Motor neuron (in vitro differentiated cells): ENCODE data around the gene FFAR2. TPM values are rescaled to one million over a fixed set of nuclear protein-coding genes. Genes with fewer than 3 reads are reported as not detected.

Experiments used
- ATAC-seq, 8 experiments: fragments of 200-7000 bp; cut with Tn5 transposase; replicated peaks in 6 of 8; 2 replicates each; pipeline ENCODE4 v1.8.0; 2021; ENCODE audit warnings: mild to moderate bottlenecking in 8 of 8, moderate library complexity in 8 of 8
- H3K27ac ChIP-seq, 2 donors: fragments of 250-450 bp; sonication (Bioruptor Pico); 2 replicates each; pipeline ENCODE4 v1.9.0; 2021; ENCODE audit warnings: antibody characterized with exemption in 2 of 2, mild to moderate bottlenecking in 2 of 2, moderate library complexity in 1 of 2
- H3K4me1 ChIP-seq, 2 donors: fragments of 250-450 bp; sonication (Bioruptor Pico); replicated peaks in 1 of 2; 2 replicates each; pipeline ENCODE4 v1.6.1; 2021; ENCODE audit warnings: antibody characterized with exemption in 2 of 2, mild to moderate bottlenecking in 2 of 2, moderate library complexity in 1 of 2
- H3K4me3 ChIP-seq, 5 donors: fragments of 250-450 bp; sonication (Bioruptor Pico); 2 replicates each; pipeline ENCODE4 v1.9.0; 2021; ENCODE audit warnings: antibody characterized with exemption in 5 of 5, mild to moderate bottlenecking in 5 of 5, moderate library complexity in 4 of 5
- WGBS, 10 experiments: fragments of 450-650 bp; shearing (Covaris generic); methylation state at CpG; one replicate each; pipeline ENCODE4 v1.0.0; 2022; 5-methylcytosine and 5-hydroxymethylcytosine counted together
- in situ Hi-C, 9 experiments: fragments of 400-800 bp; cut with MboI; loops; one replicate each; pipeline ENCODE4 v1.15.0; 2021; ENCODE audit warnings: low sequenced_read_pairs in 9 of 9, low pct_unique_long_range_greater_than_20kb in 2 of 9; ENCODE audit not compliant: unreplicated experiment in 9 of 9
- total RNA-seq, 8 experiments: library from RNA; unstranded; fragments of 300-600 nt; gene quantifications; 2 replicates each; pipeline versions ENCODE4 v1.2.3 to v1.2.4, GENCODE V29; 2022

Gene FFAR2
- total RNA-seq, 8 experiments from 2014 or later = 0.13 to 0.52 (median 0.14) TPM; not detected in 4

DNA sequence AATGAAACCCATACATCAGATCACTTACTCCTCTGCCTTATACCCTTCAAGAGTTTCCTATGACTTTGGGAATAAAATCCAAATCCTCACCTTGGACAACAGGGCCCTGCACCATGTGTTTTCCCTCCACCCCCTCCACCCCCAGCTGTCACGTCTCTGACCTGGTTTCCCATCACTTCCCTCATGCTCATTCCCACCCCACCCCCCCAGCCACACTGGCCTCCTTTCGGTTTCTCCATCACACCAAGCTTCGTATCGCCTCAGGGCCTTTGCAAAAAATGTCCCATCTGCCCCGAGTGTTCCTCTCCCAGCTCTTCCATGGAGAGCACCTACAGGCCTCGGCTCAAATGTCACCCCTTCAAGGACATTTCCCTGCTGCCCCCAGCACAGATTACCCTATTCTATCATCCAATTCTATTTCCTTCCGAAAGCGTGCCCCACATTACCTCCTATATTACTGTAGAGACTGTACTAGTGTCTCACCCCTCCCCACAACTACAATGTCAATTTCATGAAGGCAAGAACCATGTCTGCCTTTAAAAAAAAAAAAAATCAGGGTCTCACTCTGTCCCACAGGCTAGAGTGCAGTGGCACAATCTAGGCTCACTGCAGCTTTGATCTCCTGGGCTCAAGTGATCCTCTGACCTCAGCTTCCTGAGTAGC is 16.8 kb upstream of the FFAR2 start:
- Histone ChIP-seq H3K4me1 (no peaks in the 10 kb centered on the region), H3K27ac (no peak overlapping the region), H3K4me3 (no peak overlapping the region)
- in situ Hi-C loops = no loop called here
- no peak for ATAC-seq
- 20 to 100% (median 80%) methylated on average over 1 to 6 of the region's 8 CpGs; no CpG with 5 or more reads in 3 of the 10 experiments for WGBS, 10 experiments

DNA sequence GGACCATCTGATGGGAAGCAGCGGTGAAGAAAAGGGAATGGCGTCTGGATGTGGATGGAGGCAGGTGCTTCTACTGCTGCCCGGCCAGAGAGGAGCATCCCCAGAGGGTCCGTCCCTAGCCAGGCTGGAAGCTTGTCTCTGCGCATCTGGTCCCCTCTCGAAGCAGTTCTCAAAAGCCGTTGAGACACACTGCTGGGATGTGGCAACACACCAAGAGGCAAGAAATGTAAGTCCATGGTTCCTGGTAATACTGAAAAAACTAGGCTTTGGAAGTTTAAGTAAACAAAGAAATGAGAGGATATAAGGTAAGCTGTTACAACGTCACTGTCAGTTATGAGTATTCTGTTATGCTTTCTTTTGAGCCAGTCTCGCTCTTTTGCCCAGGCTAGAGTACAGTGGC is 15.1 kb upstream of the FFAR2 start:
- H3K4me1 ChIP-seq = no peaks in the 10 kb centered on the region
- in situ Hi-C loops = no loop called here
- no peak overlapping the region for H3K27ac ChIP-seq
- WGBS, 10 experiments = 36 to 100% (median 86%) methylated on average over 1 to 9 of the region's 9 CpGs; no CpG with 5 or more reads in 1 of the 10 experiments
- ATAC-seq = no peak
- H3K4me3 ChIP-seq = no peak overlapping the region

DNA sequence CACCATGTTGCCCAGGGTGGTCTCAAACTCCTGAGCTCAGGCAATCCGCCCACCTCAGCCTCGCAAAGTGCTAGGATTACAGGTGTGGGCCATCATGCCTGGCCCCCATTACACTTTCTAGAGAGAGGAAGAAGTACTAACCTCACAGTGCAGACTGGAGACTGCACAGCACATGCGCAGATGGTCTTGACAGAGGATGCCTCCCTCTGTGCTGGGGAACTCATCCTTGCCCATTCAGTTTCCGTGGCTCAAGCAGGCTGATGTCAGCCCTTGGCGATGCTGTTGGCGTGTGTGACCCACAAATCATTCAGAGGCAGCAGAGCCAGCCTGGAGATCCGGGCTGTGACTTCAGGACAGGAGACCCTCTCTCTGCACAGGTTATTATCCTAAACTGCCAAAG is 14.6 kb upstream of the FFAR2 start:
- H3K4me3 ChIP-seq = no peak overlapping the region
- no peak overlapping the region for H3K27ac ChIP-seq
- in situ Hi-C loops = no loop called here
- no peak for ATAC-seq
- 20 to 96% (median 72%) methylated on average over 1 to 5 of the region's 7 CpGs; no CpG with 5 or more reads in 4 of the 10 experiments for WGBS, 10 experiments
- no peaks in the 10 kb centered on the region for H3K4me1 ChIP-seq

DNA sequence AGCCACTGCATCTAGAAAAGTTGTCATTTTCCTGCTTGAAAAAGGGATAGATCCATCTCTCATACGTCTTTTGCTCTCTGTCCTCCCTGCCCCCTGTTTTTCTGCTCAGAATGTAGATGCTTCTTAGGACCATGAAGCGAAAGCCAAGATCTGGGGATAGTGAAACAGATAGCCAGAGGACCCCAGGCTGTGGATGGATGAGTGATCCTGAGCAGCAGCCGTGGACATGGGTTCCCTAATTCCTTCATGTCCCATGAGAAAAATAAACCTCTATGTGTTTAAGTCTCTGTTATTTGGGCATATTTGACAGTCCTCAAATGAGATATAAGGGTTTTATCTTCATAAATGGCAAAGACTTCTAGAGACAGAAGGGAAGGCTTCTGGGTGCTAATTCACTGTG is 12.2 kb upstream of the FFAR2 start:
- WGBS, 10 experiments = 57 to 100% (median 79%) methylated on average over 1 to 3 of the region's 3 CpGs; no CpG with 5 or more reads in 3 of the 10 experiments
- H3K4me3 ChIP-seq = no peak overlapping the region
- no peak overlapping the region for H3K27ac ChIP-seq
- no peaks in the 10 kb centered on the region for H3K4me1 ChIP-seq
- no peak for ATAC-seq
- in situ Hi-C loops = no loop called here

DNA sequence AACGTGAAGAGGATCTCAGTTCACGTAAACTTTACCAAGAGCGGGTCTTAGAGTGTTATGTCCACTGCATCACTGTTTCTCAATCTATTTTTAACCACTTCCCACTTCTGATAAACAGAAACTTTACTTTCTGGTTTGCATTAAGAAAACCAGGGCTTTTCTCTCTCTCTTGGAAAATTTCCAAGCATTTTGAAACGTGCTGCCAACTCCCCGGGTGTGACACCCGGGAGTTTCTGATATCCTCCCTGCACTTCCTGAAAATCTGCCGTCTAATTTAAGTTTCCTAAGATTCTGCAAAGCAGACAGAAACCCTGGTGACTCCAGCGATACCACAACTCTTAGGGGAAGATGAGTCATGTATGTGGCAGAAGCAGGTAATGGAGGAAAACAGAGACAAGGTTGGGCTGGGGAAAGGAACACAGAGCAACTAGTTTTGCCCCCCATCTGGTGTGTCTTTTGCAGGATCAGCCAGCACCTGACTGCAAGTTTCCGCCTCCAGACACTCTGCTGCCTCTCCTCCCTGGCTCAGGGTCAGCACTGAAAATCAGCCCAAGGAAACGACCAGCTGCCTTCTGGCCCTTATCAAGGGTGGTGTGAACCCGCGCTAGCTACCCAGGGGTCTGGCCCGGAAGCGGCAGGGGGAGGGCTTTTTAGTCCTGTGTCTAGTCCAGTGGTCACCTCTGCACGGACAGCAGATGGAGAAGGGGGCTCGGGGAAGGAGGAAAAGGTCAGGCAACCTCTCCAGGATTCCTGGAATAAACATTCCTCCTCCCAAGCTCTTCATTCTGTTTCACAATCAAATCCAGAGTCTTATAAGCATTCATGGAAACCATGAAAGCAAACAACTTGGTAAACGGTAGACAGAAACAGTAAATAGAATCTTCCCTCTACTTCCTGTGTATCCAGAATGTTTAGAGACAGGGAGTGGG is 11.3 kb upstream of the FFAR2 start:
- in situ Hi-C loops = no loop called here
- peak in 3 of 8 experiments; percentile 64 to 83 (median 69) for ATAC-seq

DNA sequence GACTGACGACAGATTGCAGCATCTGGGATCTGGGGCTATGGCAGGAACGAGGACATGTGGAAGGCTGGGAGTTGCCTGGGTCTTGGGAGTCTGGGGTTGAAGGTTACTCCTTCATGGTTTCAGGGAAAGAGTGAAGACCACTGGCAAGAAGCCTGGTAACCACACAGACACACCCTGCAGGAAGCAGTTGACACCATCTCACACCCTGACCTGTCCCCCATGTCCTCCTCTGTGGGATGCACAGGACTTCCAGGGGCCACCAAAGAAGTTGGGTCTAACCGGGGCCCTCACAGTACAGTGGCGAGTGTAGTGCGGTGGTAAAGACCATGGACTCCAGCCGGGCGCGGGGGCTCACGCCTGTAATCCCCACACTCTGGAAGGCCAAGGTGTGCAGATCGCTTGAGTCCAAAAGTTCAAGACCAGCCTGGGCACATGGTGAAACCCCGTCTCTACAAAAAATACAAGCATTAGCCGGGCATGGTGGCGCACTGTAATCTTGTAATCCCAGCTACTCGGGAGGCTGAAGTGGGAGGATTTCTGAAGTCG is 10.6 kb upstream of the FFAR2 start:
- no peak for ATAC-seq

More for the DNA sequence above, 11.3 kb upstream of the FFAR2 start:
- 0 to 100% (median 35%) methylated on average over 1 to 13 of the region's 17 CpGs for WGBS, 10 experiments
- Histone ChIP-seq H3K4me1 (no peaks in the 10 kb centered on the region), H3K27ac (no peak overlapping the region), H3K4me3 (no peak overlapping the region)

DNA sequence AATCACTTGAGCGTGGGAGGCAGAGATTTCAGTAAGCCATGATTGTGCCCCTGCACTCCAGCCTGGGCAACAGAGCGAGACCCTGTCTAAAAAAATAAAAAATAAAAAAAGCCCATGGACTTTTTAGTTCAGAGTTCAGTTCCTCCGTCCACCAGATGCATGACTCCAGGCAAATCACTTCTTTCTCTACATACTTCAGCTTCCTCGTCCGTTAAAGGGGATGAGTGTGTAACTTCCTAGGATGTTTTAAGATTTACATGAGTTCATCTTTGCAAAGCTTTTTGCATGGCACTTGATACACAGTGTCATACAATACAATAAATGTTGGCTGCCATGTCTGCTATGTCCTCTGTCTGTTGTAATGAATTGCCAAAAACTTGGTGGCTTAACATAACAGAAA is 10.0 kb upstream of the FFAR2 start:
- WGBS, 10 experiments = 34 to 90% (median 82%) methylated on average over 2 to 5 of the region's 5 CpGs; no CpG with 5 or more reads in 4 of the 10 experiments
- H3K4me3 ChIP-seq = no peak overlapping the region
- no peak overlapping the region for H3K27ac ChIP-seq
- no peaks in the 10 kb centered on the region for H3K4me1 ChIP-seq
- no peak for ATAC-seq
- in situ Hi-C loops = no loop called here

More for the DNA sequence above, 10.6 kb upstream of the FFAR2 start:
- WGBS, 10 experiments = 0 to 91% (median 48%) methylated on average over 1 to 10 of the region's 15 CpGs; no CpG with 5 or more reads in 4 of the 10 experiments
- Histone ChIP-seq H3K4me1 (no peaks in the 10 kb centered on the region), H3K4me3 (no peak overlapping the region), H3K27ac (no peak overlapping the region)
- in situ Hi-C loops = no loop called here

DNA sequence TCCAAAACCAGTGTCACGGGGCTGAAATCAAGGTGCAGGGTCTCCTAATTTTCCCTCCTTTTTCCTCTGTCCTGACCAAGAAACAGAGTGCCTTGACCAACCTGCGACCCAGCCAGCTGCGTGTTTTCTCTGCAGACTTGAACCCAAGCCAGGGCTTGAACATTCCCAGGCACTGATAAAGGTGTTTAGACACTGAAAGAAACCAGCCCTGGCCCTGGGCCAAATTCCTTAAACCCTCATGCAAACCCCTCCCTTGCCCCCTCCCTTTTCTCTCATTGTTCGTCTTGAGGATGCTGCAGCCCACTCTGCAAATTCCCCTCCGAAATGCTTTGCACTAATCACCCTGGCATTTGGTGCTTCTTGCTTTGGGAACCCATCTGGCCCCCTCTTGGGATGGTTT is 9.5 kb upstream of the FFAR2 start:
- in situ Hi-C loops = no loop called here
- 10 to 88% (median 60%) methylated on average over 1 to 4 of the region's 5 CpGs; no CpG with 5 or more reads in 5 of the 10 experiments for WGBS, 10 experiments
- no peak overlapping the region for H3K27ac ChIP-seq
- ATAC-seq = no peak
- H3K4me1 ChIP-seq = no peaks in the 10 kb centered on the region
- H3K4me3 ChIP-seq = no peak overlapping the region

DNA sequence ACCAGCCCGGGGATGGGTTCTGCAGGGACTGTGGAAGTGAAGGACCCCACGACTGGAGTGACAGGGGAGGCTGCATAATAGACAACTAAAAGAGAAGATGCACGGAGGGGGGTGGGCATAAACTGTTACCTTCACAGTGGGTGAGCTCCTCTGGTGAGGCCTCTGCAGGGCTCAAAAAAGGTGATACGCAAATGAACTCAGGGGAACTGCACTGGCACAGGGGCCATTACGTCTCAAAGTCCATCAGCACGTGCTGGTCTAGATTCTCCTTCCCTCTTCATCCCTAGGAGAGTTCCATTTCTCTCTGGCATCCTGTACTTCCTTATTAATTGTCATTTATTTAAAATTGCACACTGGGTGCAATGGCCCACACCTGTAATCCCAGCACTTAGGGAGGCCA is 8.1 kb upstream of the FFAR2 start:
- Histone ChIP-seq H3K27ac (no peak overlapping the region), H3K4me1 (no peaks in the 10 kb centered on the region), H3K4me3 (no peak overlapping the region)
- ATAC-seq = no peak
- in situ Hi-C loops = no loop called here
- 29 to 100% (median 69%) methylated on average over 1 to 5 of the region's 6 CpGs; no CpG with 5 or more reads in 2 of the 10 experiments for WGBS, 10 experiments

DNA sequence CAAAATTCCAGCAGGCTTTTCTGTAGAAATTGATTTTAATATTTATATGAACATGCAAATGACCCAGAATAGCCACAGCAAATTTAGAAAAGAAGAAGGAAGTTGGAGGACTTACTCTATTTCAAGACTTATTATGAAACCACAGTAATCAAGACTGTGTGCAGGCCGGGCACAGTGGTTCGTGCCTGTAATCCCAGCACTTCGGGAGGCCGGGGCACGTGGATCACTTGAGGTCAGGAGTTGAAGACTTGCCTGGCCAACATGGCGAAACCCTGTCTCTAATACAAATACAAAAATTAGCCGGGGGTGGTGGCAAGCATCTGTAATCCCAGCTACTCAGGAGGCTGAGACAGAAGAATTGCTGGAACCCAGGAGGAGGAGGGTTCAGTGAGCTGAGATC is 6.0 kb upstream of the FFAR2 start:
- Histone ChIP-seq H3K4me3 (no peak overlapping the region), H3K4me1 (no peaks in the 10 kb centered on the region), H3K27ac (no peak overlapping the region)
- 25 to 96% (median 85%) methylated on average over 2 to 7 of the region's 7 CpGs; no CpG with 5 or more reads in 2 of the 10 experiments for WGBS, 10 experiments
- no peak for ATAC-seq
- in situ Hi-C loops = no loop called here

DNA sequence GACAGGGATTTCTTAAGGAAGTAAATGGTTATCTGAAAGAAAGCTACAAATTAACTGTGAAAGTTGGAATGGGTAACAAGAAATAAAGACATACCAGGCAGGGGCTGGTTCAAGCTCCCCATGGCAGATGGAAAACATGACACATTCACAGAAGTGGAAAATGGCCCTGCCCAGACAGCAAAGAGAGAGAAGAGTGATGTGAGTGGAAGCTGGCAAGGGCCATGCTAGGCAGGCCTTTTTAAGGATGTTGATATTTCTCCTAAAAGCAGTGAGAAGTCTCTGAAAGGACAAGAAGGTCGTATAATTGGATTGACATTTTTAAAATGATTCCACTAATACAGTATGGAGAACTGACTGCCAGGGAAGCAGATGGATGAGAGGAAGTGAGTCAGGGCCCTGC is 3.3 kb upstream of the FFAR2 start:
- Histone ChIP-seq H3K4me3 (no peak overlapping the region), H3K27ac (no peak overlapping the region), H3K4me1 (peaks cover 0 to 3% of the 10 kb centered on the region in 2 donors)
- WGBS, 10 experiments = 0 to 86% (median 59%) methylated on average over 1 of the region's 1 CpG; no CpG with 5 or more reads in 4 of the 10 experiments
- ATAC-seq = no peak
- in situ Hi-C loops = no loop called here

DNA sequence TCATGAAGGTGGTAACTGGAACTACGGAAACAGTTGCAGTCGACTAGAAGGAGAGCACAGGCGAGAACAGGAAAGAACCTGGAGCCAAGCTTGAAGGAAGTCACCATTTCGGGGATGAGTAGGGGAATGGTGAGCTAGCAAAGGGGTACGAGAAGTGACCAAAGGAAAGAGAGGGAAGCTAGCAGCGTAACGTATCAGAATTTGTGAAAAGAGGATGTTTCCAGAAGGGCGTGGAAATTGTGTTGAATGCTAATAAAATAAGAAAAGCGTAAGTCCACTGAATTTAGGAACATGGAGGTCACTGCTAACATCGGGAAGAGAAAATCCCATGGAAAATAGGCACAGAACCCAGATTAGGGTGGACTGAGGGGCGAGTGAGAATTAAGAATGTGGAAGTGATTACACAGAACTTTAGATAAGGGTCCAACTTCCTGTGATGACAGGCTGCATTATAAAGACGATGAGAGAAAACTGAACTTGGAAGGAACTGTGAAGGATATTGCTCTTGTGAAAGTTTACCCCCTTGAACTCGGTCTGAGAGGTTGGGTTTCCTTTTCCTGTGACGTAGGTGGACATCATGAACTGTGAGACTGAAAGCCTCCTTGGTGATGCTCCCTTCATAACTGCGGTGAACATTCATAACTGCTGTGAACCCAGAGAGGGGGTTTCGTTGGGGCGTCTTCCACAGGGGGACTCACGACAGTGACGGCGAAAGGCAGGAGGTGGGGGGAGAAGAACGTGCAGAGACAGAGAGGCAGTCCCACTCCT is 2.0 kb upstream of the FFAR2 start:
- peaks cover 0 to 3% of the 10 kb centered on the region in 2 donors for H3K4me1 ChIP-seq
- no peak for ATAC-seq
- H3K27ac ChIP-seq = no peak overlapping the region
- WGBS, 10 experiments = 37 to 94% (median 86%) methylated on average over 7 to 20 of the region's 21 CpGs
- in situ Hi-C loops = no loop called here
- no peak overlapping the region for H3K4me3 ChIP-seq
